HL-60 (cell line): Measurements from ENCODE around the gene USP24.

Source experiments
- DNase-seq, 2 experiments: peaks; one replicate each; pipeline ENCODE4 v3.0.0-alpha.2; 2010 to 2020; ENCODE audit warnings: low read depth in 1 of 2, low spot score in 1 of 2
- H3K27ac ChIP-seq: fragments of 250-450 bp; sonication (Bioruptor Pico); replicated peaks from 2 replicates; pipeline ENCODE4 v1.5.1; 2020; ENCODE audit warnings: mild to moderate bottlenecking, moderate library complexity
- H3K27me3 ChIP-seq: fragments of 250-450 bp; sonication (Bioruptor Pico); 2 replicates; pipeline ENCODE4 v1.5.1; 2021; ENCODE audit warnings: mild to moderate bottlenecking, moderate library complexity; ENCODE audit not compliant: insufficient read depth, poor library complexity, severe bottlenecking
- H3K4me3 ChIP-seq: replicated peaks from 2 replicates; pipeline ENCODE4 v1.5.1; 2011; ENCODE audit warnings: mild to moderate bottlenecking, control low read depth, low read length; ENCODE audit not compliant: insufficient read depth
- GABPA ChIP-seq: IDR thresholded peaks from 2 replicates; pipeline ENCODE4 v1.6.1; 2012; ENCODE audit warnings: low read depth
- POLR2AphosphoS5 ChIP-seq: IDR thresholded peaks from 2 replicates; pipeline ENCODE4 v1.6.1; 2012; ENCODE audit warnings: low read depth
- SPI1 ChIP-seq: IDR thresholded peaks from 2 replicates; pipeline ENCODE4 v1.6.1; 2012; ENCODE audit warnings: low read depth, mild to moderate bottlenecking, borderline replicate concordance
- TF ChIP-seq, protein P1 (sequence below): IDR thresholded peaks from one replicate; pipeline ENCODE4 v1.5.1; 2011; ENCODE audit warnings: low read length, control low read depth, inconsistent platforms; ENCODE audit not compliant: insufficient read depth
- TF ChIP-seq, protein P2 (sequence below): IDR thresholded peaks from 2 replicates; pipeline ENCODE4 v1.6.1; 2012; ENCODE audit warnings: low read depth; ENCODE audit not compliant: insufficient replicate concordance

Gene USP24

DNA sequence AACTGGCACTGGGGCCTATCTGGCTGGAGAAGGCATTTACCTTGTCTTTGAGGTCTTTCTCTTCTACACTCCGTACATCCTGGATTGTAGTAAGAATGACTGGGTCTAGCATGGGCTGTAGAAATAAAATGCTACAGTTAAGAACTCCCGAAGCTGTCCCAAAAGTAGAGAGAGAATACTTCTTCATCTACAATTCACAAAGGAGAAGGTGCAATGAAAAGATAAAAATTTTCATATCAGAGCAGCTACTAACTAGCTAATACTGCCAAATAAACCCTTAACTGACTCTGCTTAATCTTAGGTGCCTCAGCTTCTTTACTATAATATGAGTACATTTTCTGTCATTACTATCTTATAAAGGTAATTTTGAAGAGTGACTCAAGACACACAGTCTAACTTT lies 55.6 kb downstream of the USP24 start:
- H3K4me3 ChIP-seq: no peak overlapping the region
- H3K27ac ChIP-seq: no peak overlapping the region
- no peak for DNase-seq
- TF ChIP-seq, protein P1, sequence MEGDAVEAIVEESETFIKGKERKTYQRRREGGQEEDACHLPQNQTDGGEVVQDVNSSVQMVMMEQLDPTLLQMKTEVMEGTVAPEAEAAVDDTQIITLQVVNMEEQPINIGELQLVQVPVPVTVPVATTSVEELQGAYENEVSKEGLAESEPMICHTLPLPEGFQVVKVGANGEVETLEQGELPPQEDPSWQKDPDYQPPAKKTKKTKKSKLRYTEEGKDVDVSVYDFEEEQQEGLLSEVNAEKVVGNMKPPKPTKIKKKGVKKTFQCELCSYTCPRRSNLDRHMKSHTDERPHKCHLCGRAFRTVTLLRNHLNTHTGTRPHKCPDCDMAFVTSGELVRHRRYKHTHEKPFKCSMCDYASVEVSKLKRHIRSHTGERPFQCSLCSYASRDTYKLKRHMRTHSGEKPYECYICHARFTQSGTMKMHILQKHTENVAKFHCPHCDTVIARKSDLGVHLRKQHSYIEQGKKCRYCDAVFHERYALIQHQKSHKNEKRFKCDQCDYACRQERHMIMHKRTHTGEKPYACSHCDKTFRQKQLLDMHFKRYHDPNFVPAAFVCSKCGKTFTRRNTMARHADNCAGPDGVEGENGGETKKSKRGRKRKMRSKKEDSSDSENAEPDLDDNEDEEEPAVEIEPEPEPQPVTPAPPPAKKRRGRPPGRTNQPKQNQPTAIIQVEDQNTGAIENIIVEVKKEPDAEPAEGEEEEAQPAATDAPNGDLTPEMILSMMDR: no peak
- no peak for TF ChIP-seq GABPA
- no peak for TF ChIP-seq POLR2AphosphoS5
- no peak for TF ChIP-seq SPI1
- TF ChIP-seq, protein P2, sequence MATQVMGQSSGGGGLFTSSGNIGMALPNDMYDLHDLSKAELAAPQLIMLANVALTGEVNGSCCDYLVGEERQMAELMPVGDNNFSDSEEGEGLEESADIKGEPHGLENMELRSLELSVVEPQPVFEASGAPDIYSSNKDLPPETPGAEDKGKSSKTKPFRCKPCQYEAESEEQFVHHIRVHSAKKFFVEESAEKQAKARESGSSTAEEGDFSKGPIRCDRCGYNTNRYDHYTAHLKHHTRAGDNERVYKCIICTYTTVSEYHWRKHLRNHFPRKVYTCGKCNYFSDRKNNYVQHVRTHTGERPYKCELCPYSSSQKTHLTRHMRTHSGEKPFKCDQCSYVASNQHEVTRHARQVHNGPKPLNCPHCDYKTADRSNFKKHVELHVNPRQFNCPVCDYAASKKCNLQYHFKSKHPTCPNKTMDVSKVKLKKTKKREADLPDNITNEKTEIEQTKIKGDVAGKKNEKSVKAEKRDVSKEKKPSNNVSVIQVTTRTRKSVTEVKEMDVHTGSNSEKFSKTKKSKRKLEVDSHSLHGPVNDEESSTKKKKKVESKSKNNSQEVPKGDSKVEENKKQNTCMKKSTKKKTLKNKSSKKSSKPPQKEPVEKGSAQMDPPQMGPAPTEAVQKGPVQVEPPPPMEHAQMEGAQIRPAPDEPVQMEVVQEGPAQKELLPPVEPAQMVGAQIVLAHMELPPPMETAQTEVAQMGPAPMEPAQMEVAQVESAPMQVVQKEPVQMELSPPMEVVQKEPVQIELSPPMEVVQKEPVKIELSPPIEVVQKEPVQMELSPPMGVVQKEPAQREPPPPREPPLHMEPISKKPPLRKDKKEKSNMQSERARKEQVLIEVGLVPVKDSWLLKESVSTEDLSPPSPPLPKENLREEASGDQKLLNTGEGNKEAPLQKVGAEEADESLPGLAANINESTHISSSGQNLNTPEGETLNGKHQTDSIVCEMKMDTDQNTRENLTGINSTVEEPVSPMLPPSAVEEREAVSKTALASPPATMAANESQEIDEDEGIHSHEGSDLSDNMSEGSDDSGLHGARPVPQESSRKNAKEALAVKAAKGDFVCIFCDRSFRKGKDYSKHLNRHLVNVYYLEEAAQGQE: no peak
- H3K27me3 ChIP-seq: no peaks in the 10 kb centered on the region

DNA sequence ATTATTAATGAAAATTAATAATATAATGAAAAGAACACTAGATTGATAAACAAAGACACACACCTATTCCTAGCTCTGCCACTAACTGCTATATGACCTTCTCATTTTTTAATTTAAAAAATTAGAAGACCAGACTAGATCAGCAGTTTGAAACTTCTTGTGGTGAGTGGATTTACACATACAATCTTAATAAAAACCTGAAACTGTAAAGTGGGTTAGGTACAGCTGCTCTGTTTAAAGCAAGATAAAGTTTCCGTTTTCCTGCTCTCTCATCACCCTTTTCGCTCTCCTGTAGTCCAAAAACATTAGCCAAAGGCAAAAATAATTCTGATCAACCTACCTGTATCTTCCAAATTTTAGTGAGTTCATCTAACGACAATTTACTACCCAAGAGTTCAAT lies 58.6 kb downstream of the USP24 start:
- H3K27ac ChIP-seq: no peak overlapping the region
- DNase-seq: no peak
- TF ChIP-seq, protein P1: no peak
- TF ChIP-seq SPI1 (no peak), GABPA (no peak), POLR2AphosphoS5 (no peak)
- TF ChIP-seq, protein P2: no peak
- H3K4me3 ChIP-seq: no peak overlapping the region
- H3K27me3 ChIP-seq: no peaks in the 10 kb centered on the region

DNA sequence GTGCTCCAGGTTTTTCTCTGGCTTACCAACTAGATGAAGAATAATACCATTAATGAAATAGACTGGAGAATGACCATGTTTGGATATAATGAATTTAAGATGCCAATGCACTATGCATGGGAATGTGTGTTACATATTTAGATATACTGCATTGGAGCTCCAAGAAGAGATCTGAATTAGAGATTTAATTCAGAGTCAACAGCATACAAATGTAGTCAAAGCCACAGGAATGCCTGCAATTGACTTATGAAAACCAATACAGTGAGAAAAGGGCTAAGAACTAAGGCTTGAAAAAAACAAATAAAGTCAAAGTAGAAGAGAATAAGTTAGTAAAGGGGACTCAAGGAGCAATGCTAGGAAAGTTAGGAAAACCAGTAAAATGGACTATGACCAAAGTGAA lies 59.1 kb downstream of the USP24 start:
- DNase-seq: no peak
- no peak overlapping the region for H3K27ac ChIP-seq
- TF ChIP-seq, protein P1: no peak
- TF ChIP-seq GABPA (no peak), SPI1 (no peak), POLR2AphosphoS5 (no peak)
- TF ChIP-seq, protein P2: no peak

More for the DNA sequence above, 59.1 kb downstream of the USP24 start:
- Histone ChIP-seq H3K4me3 (no peak overlapping the region), H3K27me3 (no peaks in the 10 kb centered on the region)
